Muscle of leg (tissue), 11 donors: ENCODE results near the gene RASAL3. TPM values are rescaled to one million over a fixed set of nuclear protein-coding genes. Genes with fewer than 3 reads are reported as not detected.

Experiments
- DNase-seq: peaks from one replicate; pipeline ENCODE4 v3.0.0; 2013
- H3K27ac ChIP-seq: one replicate; pipeline ENCODE4 v1.5.1; 2013; ENCODE audit warnings: mild to moderate bottlenecking, low read length, control low read depth
- H3K27me3 ChIP-seq: one replicate; pipeline ENCODE4 v1.6.1; 2013; ENCODE audit warnings: low read length; ENCODE audit not compliant: control insufficient read depth, insufficient read depth
- H3K36me3 ChIP-seq: one replicate; pipeline ENCODE4 v1.6.1; 2013; ENCODE audit warnings: low read length; ENCODE audit not compliant: control insufficient read depth, insufficient read depth
- H3K4me1 ChIP-seq: one replicate; pipeline ENCODE4 v1.6.1; 2013; ENCODE audit warnings: low read length; ENCODE audit not compliant: control insufficient read depth, insufficient read depth
- H3K4me3 ChIP-seq: one replicate; pipeline ENCODE4 v1.5.1; 2013; ENCODE audit warnings: low read length, control low read depth
- H3K9me3 ChIP-seq: replicated peaks from 2 replicates; pipeline ENCODE4 v1.6.1; 2013; ENCODE audit warnings: low read depth, low read length; ENCODE audit not compliant: control insufficient read depth
- WGBS: methylation state at CpG from one replicate; pipeline ENCODE4 v1.1.5; 2013; ENCODE audit warnings: missing lambda C conversion rate; ENCODE audit not compliant: insufficient coverage; 5-methylcytosine and 5-hydroxymethylcytosine counted together
- polyA plus RNA-seq, 8 donors: library from polyadenylated mRNA; unstranded; fragments of 120-200 nt; gene quantifications; one replicate each; pipeline versions ENCODE4 v1.2.1 to v1.2.3, GENCODE V29; 2013; ENCODE audit warnings: inconsistent platforms in 1 of 8, low replicate concordance in 1 of 8; ENCODE audit not compliant: insufficient read length in 8 of 8, insufficient read depth in 1 of 8
- total RNA-seq: library from RNA; stranded (reverse); fragments of 120-200 nt; gene quantifications from one replicate; pipeline ENCODE4 v1.2.4, GENCODE V29; 2013

Gene RASAL3
- total and polyA plus RNA-seq, 9 donors = 0.71 to 2.0 (median 1.0) TPM

DNA sequence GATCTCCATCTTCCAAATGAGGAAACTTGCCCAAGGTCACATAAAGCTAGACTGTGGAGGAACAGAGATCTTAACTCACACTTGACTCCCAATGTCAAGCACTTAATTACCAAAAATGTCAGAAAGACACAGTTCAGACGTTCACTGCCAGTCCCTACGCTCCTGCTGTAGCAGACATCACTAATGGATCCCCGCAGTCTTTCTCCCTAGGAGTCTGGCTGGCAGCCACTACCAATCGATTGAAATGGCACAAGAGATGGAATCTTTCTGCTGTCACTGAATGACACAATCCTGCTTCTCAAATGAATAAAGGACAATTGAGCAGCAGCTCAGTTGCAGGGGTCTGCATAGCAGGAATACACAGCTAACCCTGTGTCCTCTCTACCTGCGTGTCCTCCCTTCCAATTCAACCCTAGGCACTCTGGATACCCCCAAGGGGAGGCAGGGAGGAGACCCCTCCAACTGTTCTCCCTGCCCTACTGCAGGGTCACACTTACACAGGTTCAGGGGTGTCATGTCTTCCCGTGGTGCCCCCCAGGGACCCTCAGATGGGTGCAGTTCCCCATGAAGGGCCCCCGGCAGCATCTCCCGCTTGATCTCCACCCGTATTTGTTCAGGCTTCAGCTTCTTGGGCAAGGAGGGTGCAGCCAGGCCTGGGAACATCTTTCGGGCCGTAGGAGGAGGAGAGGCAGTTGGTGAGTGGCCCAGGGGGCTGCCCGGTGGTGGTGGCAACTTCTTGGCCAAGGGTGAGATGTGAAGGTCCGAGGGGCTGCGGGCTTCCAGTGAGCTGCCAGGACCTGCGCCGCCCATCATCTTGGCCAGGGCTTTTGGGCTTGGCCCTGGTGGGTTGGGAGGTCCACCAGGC, 37.6 kb downstream of the RASAL3 start:
- Histone ChIP-seq H3K36me3 (peaks cover 76% of the 10 kb centered on the region), H3K4me3 (no peak overlapping the region), H3K27me3 (no peaks in the 10 kb centered on the region), H3K4me1 (peaks cover 28% of the 10 kb centered on the region), H3K9me3 (peaks cover 5% of the 10 kb centered on the region), H3K27ac (no peak overlapping the region)
- DNase-seq = no peak
- WGBS = 83% methylated on average over 11 of the region's 16 CpGs

DNA sequence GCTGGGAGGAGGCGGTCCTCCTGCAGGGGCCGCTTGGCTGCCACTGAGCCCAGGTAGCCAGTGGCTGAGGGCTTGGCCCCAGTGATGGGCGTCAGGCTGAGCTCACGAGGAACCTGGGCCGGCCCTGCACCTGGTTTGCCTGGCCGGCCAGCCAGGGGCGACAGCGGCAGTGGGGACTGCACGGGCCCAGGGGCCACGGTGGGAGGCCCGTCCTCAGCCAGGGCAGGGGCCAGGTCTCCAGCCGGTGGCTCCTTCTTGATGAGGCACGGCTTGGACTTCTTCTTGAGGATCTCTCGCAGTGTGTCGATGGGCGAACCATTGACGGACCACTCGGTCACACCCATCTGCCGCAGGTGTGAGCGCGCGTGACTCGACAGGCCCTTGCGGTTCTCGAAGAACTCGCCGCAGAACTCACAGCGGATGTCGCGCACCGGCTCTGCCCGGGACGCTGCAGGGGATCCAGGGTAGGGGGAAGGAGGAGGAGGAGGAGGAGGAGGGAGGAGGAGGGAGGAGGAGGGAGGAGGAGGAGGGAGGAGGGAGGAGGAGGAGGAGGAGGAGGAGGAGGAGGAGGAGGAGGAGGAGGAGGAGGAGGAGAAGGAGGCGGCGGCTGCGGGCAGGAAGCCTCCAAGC, 38.9 kb downstream of the RASAL3 start:
- WGBS = 97% methylated on average over 19 of the region's 36 CpGs
- H3K4me1 ChIP-seq = peaks cover 27% of the 10 kb centered on the region
- DNase-seq = no peak

DNA sequence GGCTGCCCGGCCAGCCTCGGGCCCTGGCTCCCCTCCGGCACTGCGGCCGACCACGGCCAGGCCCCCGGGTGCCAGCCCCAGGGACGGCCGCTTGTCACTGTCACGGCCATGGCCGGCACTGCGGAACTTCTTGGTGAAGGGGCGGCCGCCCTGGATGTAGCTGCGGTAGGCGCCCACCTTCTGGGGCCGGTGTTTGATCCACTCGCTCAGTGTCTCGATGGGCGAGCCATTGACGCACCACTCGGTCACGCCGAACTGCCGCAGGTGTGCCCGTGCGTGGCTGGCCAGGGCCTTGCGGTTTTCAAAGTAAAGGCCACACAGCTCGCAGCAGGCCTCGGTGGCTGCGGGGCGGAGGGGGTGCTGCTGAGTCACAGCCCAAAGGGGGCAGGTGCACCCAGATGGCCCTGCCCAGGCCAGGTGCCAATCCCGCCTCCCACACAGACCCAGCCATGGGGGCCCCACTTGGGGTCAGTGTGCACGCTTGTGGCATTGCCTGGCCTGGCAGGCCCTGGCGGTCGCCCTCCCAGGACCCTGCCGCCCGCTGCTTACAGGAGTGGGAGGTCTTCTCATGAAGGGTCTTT, 39.6 kb downstream of the RASAL3 start:
- peaks cover 5% of the 10 kb centered on the region for H3K9me3 ChIP-seq
- peaks cover 68% of the 10 kb centered on the region for H3K36me3 ChIP-seq
- no peaks in the 10 kb centered on the region for H3K27me3 ChIP-seq
- WGBS = 97% methylated on average over 32 of the region's 38 CpGs
- H3K4me1 ChIP-seq = peaks cover 25% of the 10 kb centered on the region
- no peak overlapping the region for H3K27ac ChIP-seq
- H3K4me3 ChIP-seq = no peak overlapping the region
- no peak for DNase-seq

More for the DNA sequence above, 38.9 kb downstream of the RASAL3 start:
- H3K9me3 ChIP-seq = peaks cover 5% of the 10 kb centered on the region
- no peak overlapping the region for H3K4me3 ChIP-seq
- peaks cover 74% of the 10 kb centered on the region for H3K36me3 ChIP-seq
- no peaks in the 10 kb centered on the region for H3K27me3 ChIP-seq
- H3K27ac ChIP-seq = no peak overlapping the region

DNA sequence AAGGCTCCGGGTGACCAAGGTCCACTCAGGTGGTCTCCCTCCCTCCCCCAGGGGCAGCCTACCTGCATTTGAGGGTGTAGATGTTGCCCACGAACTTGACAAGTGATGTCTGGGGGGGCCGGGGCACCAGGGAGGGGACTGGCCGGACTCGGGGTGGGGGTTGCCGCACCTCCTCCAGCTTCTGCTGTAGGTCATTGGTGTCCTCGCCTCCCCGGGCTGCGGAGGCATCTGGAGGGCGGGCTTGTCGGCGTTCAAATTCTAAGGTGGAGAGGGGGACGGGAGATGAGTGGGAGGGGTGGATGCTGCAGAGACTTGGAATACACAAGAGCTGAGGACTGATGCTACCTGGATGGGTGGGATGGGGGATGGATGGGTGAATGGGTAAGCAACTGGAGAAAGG, 40.2 kb downstream of the RASAL3 start:
- no peaks in the 10 kb centered on the region for H3K27me3 ChIP-seq
- 97% methylated on average over 7 of the region's 13 CpGs for WGBS
- peaks cover 31% of the 10 kb centered on the region for H3K4me1 ChIP-seq
- no peak overlapping the region for H3K27ac ChIP-seq
- H3K36me3 ChIP-seq = peaks cover 63% of the 10 kb centered on the region
- peaks cover 5% of the 10 kb centered on the region for H3K9me3 ChIP-seq
- H3K4me3 ChIP-seq = no peak overlapping the region
- no peak for DNase-seq

DNA sequence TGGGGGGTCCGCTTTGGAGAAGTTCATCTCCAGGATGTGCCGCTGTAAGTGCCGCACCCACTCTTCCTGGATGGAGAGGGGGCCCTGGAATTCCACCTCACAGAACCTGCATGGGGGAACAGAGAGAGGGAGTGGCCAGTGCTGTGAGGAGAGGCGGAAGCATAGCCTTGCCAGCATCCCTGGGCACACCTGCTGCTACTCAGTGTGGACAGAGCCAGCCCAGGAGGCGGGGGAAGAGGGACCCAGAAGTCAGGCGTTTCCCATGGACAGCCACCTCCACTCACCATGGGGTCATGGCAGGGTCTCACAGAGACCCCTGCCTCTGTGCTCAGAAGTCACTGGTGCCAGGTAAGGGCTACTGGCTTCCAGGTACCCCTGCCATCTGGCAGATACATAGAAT, 41.2 kb downstream of the RASAL3 start:
- no peaks in the 10 kb centered on the region for H3K27me3 ChIP-seq
- peak overlapping the region; percentile 82 for H3K27ac ChIP-seq
- 100% methylated on average over 1 of the region's 6 CpGs for WGBS
- DNase-seq = no peak
- H3K36me3 ChIP-seq = peaks cover 54% of the 10 kb centered on the region
- H3K9me3 ChIP-seq = peaks cover 5% of the 10 kb centered on the region
- no peak overlapping the region for H3K4me3 ChIP-seq
- H3K4me1 ChIP-seq = peaks cover 31% of the 10 kb centered on the region

DNA sequence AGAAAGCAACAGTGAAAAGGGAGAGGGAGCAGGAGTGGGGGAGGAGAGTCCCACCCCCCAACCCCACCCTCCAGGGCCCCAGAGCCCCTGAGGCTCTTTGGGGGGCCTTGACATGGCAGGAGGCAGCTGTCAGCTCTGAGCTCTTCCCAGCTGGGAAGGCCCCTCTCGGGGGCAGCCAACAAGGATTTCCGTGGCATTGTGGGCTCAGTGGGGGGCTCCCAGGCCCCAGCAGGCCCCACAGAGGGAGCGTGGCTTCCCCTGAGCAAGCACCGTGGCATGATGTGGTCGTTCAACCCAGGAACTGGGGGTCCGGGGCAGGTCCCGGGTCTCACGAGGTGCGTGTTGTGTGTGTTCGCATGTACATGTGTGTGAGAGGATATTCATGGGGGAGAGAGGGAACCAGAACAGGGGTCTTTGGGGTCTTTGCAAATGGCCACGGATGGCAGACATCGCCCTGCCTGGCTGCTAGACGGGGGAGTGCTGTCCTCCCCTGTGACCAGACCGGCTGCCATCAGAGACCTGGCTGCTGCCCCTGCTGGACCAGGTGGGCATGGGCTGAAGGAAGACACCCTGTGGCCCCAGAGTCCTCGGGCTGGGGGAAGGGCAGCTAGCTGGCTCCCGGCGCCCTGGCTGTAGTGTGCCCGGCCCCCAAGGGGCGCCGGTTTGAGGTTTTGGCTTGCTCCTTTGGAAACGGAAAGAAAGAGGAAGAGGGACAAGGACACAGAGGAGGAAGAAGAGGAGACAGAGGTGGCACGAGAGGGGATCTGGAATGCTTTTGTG, 41.9 kb downstream of the RASAL3 start:
- DNase-seq = peak; percentile 40
- WGBS = 83% methylated on average over 22 of the region's 22 CpGs
- Histone ChIP-seq H3K27me3 (no peaks in the 10 kb centered on the region), H3K4me3 (no peak overlapping the region), H3K27ac (peak overlapping the region; percentile 82), H3K9me3 (peaks cover 5% of the 10 kb centered on the region), H3K4me1 (peaks cover 36% of the 10 kb centered on the region), H3K36me3 (peaks cover 47% of the 10 kb centered on the region)

DNA sequence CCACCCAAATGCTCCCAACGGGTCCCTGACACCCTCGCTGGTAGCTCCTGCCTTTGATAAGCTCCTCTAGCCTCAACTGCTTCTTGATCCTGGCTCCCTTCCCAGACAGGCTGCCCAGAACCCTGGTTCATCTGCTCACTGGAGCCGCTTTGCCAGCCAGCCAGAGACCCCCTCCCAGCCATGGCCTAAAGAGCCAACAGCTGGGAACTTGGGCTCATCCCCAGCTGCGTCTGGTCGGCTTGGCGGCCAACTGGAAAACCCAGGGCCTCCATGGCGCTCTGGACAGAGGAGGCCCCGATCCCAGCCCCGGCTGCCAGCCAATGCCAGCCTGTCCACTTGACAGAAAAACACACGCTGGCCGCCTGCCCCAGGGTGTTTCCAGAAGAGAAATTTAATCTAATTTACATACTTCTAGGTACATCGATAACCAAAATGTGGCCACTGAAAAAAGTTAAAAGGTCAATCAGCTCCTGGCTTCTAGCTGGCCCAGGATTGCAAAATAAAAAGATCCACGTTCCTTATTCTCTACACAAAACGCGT, 42.6 kb downstream of the RASAL3 start:
- Histone ChIP-seq H3K9me3 (peaks cover 5% of the 10 kb centered on the region), H3K36me3 (peaks cover 43% of the 10 kb centered on the region), H3K27ac (peak overlapping the region; percentile 82), H3K27me3 (no peaks in the 10 kb centered on the region), H3K4me3 (no peak overlapping the region), H3K4me1 (peaks cover 43% of the 10 kb centered on the region)
- 69% methylated on average over 12 of the region's 15 CpGs for WGBS
- DNase-seq = peak; percentile 93

DNA sequence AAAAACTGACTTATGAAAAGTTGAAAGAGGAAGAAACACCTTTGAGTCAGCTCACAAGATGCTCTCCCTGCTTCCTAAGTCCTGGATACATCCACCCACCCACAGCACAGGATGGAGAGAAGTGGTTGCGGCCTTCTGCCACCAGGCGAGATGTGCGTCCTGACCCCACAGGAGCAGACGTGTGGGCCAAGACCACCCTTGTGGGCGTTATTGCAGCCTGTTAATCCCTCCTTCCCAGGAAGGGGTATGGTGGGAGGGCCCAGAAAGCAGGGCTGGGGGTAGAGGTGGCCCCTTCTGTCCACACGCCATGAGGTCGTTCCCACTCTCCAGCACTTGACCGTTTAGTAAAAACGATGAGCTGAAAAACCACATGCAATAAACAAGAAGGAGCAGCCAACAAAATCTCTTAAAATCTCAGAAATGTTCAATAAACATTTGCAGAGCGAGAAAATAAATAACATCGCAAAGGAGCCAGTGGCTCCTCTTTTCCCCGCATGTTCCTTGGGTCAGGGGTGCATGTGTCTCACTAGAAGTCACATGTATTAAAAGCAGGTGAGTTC, 43.1 kb downstream of the RASAL3 start:
- Histone ChIP-seq H3K9me3 (peaks cover 5% of the 10 kb centered on the region), H3K27me3 (no peaks in the 10 kb centered on the region), H3K27ac (peak overlapping the region; percentile 82), H3K4me1 (peaks cover 45% of the 10 kb centered on the region), H3K36me3 (peaks cover 42% of the 10 kb centered on the region), H3K4me3 (no peak overlapping the region)
- 89% methylated on average over 2 of the region's 12 CpGs for WGBS
- DNase-seq = no peak

DNA sequence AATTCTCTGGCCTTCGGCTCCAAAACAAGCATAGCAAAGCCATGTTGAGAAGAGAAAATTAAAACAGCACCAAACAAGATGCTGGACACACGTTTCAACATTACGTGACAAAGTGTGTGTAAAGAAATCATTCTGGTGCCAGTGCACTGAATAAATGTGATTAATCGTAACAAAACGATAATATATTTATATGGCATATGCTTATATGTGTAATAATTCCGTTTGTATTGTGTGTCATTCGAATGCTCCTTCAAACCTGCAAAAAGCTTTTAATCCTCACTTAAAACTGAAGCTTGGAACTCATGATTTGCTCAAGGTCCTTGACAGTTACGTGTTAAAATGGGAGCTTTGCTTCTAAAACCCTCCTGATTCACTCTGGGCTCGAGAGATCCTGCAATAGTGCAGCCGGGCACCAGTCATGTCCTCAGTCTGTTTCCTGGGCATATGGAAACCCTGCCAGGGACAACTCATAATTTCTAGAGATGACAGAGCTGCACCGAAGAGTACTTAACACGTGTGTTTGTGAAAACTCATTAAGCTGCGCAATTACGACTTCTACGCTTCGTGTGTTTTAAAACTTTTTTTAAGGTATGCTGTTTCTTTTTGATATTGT, 44.8 kb downstream of the RASAL3 start:
- H3K4me3 ChIP-seq = peak overlapping the region; percentile 40
- no peaks in the 10 kb centered on the region for H3K27me3 ChIP-seq
- no peak for DNase-seq
- H3K9me3 ChIP-seq = peaks cover 5% of the 10 kb centered on the region
- H3K27ac ChIP-seq = no peak overlapping the region
- 36% methylated on average over 5 of the region's 16 CpGs for WGBS
- peaks cover 39% of the 10 kb centered on the region for H3K36me3 ChIP-seq
- peaks cover 45% of the 10 kb centered on the region for H3K4me1 ChIP-seq
